H9 (cell line): ENCODE results near the gene ANXA9. TPM values are rescaled to one million over a fixed set of nuclear protein-coding genes. Genes with fewer than 3 reads are reported as not detected.

Experiments
- DNase-seq: peaks from one replicate; pipeline ENCODE4 v3.0.0-alpha.2; 2017
- H2AFZ ChIP-seq: one replicate; pipeline ENCODE4 v1.6.1; 2013; ENCODE audit warnings: mild to moderate bottlenecking, low read length, control low read depth, moderate library complexity
- H2AK5ac ChIP-seq: 2 replicates; pipeline ENCODE4 v1.6.1; 2013; ENCODE audit warnings: low read length, control low read depth, mixed read lengths; ENCODE audit not compliant: insufficient read length
- H2BK120ac ChIP-seq: one replicate; pipeline ENCODE4 v1.6.1; 2013; ENCODE audit warnings: low read depth, mild to moderate bottlenecking, low read length, control low read depth, inconsistent platforms; ENCODE audit not compliant: poor library complexity, severe bottlenecking
- H2BK12ac ChIP-seq: 2 replicates; pipeline ENCODE4 v1.6.1; 2013; ENCODE audit warnings: low read length, control low read depth, mixed read lengths, low read depth; ENCODE audit not compliant: insufficient read length
- H2BK15ac ChIP-seq: 2 replicates; pipeline ENCODE4 v1.6.1; 2013; ENCODE audit warnings: low read depth, low read length, control low read depth
- H2BK20ac ChIP-seq: one replicate; pipeline ENCODE4 v1.6.1; 2013; ENCODE audit warnings: low read depth, mild to moderate bottlenecking, low read length, control low read depth, inconsistent platforms; ENCODE audit not compliant: poor library complexity, severe bottlenecking
- H2BK5ac ChIP-seq: 2 replicates; pipeline ENCODE4 v1.6.1; 2013; ENCODE audit warnings: low read length, control low read depth, mixed read lengths; ENCODE audit not compliant: insufficient read length
- H3K14ac ChIP-seq: 2 replicates; pipeline ENCODE4 v1.6.1; 2013; ENCODE audit warnings: low read length, control low read depth; ENCODE audit not compliant: insufficient read depth
- H3K18ac ChIP-seq: 2 replicates; pipeline ENCODE4 v1.6.1; 2013; ENCODE audit warnings: low read depth, mild to moderate bottlenecking, mixed read lengths, low read length, control low read depth; ENCODE audit not compliant: insufficient read length
- H3K23ac ChIP-seq: 2 replicates; pipeline ENCODE4 v1.6.1; 2013; ENCODE audit warnings: low read length, control low read depth, mixed read lengths, low read depth; ENCODE audit not compliant: insufficient read length
- H3K23me2 ChIP-seq: 2 replicates; pipeline ENCODE4 v1.6.1; 2013; ENCODE audit warnings: low read depth, mild to moderate bottlenecking, mixed read lengths, low read length, control low read depth; ENCODE audit not compliant: insufficient read length, poor library complexity, severe bottlenecking
- H3K27ac ChIP-seq: 2 replicates; pipeline ENCODE4 v1.5.1; 2013; ENCODE audit warnings: low read length, control low read depth, mixed read lengths, low read depth; ENCODE audit not compliant: insufficient read length
- H3K27me3 ChIP-seq: 2 replicates; pipeline ENCODE4 v1.6.1; 2013; ENCODE audit warnings: low read length, control low read depth, inconsistent platforms; ENCODE audit not compliant: insufficient read depth
- H3K4ac ChIP-seq: 2 replicates; pipeline ENCODE4 v1.6.1; 2013; ENCODE audit warnings: low read depth, mild to moderate bottlenecking, control low read depth, inconsistent platforms, low read length, moderate library complexity
- H3K4me1 ChIP-seq: 2 replicates; pipeline ENCODE4 v1.6.1; 2013; ENCODE audit warnings: low read length, control low read depth, inconsistent platforms; ENCODE audit not compliant: insufficient read depth
- H3K4me2 ChIP-seq: 2 replicates; pipeline ENCODE4 v1.6.1; 2013; ENCODE audit warnings: low read length, control low read depth, mixed read lengths; ENCODE audit not compliant: insufficient read length, insufficient read depth
- H3K56ac ChIP-seq: 2 replicates; pipeline ENCODE4 v1.6.1; 2013; ENCODE audit warnings: low read depth, mild to moderate bottlenecking, mixed read lengths, low read length, control low read depth; ENCODE audit not compliant: insufficient read length
- H3K79me1 ChIP-seq: 2 replicates; pipeline ENCODE4 v1.6.1; 2013; ENCODE audit warnings: low read depth, mild to moderate bottlenecking, moderate library complexity, low read length, control low read depth, inconsistent platforms; ENCODE audit not compliant: insufficient read depth, poor library complexity, severe bottlenecking
- H3K79me2 ChIP-seq: 2 replicates; pipeline ENCODE4 v1.6.1; 2013; ENCODE audit warnings: low read length, control low read depth, inconsistent platforms; ENCODE audit not compliant: insufficient read depth
- H3K9ac ChIP-seq: 2 replicates; pipeline ENCODE4 v1.6.1; 2013; ENCODE audit warnings: low read length, control low read depth, mixed read lengths; ENCODE audit not compliant: insufficient read length; ENCODE audit errors: extremely low read depth
- H3K9me3 ChIP-seq: one replicate; pipeline ENCODE4 v1.6.1; 2013; ENCODE audit warnings: low read depth, low read length, inconsistent platforms; ENCODE audit not compliant: control insufficient read depth
- H3T11ph ChIP-seq: one replicate; pipeline ENCODE4 v1.6.1; 2013; ENCODE audit warnings: mild to moderate bottlenecking, low read length, control low read depth, inconsistent platforms
- H4K20me1 ChIP-seq: one replicate; pipeline ENCODE4 v1.6.1; 2013; ENCODE audit not compliant: control insufficient read depth, insufficient read length, insufficient read depth
- H4K5ac ChIP-seq: 2 replicates; pipeline ENCODE4 v1.6.1; 2013; ENCODE audit warnings: low read depth, mild to moderate bottlenecking, mixed read lengths, low read length, control low read depth; ENCODE audit not compliant: insufficient read length
- H4K8ac ChIP-seq: replicated peaks from 2 replicates; pipeline ENCODE4 v1.6.1; 2013; ENCODE audit warnings: low read length, control low read depth, mixed read lengths, low read depth; ENCODE audit not compliant: insufficient read length
- H4K91ac ChIP-seq: 2 replicates; pipeline ENCODE4 v1.6.1; 2013; ENCODE audit warnings: low read depth, mild to moderate bottlenecking, moderate library complexity, mixed read lengths, low read length, control low read depth; ENCODE audit not compliant: insufficient read length
- H3K27ac Mint-ChIP-seq, 3 experiments: 2 replicates in 2 of 3; 3 replicates in 1 of 3; pipeline ENCODE4 v1.8.0; 2020 to 2021; ENCODE audit warnings: mixed read lengths in 3 of 3, mild to moderate bottlenecking in 1 of 3, moderate library complexity in 1 of 3
- H3K27me3 Mint-ChIP-seq: 2 replicates; pipeline ENCODE4 v1.8.0; 2021; ENCODE audit warnings: low read depth, mild to moderate bottlenecking, moderate library complexity, mixed read lengths
- H3K36me3 Mint-ChIP-seq, 3 experiments: 2 replicates in 2 of 3; 3 replicates in 1 of 3; pipeline ENCODE4 v1.8.0; 2020 to 2021; ENCODE audit warnings: low read depth in 3 of 3, mixed read lengths in 3 of 3; ENCODE audit not compliant: insufficient read depth in 1 of 3
- H3K4me1 Mint-ChIP-seq, 2 experiments: 2 replicates each; pipeline ENCODE4 v1.8.0; 2020; ENCODE audit warnings: mixed read lengths in 2 of 2
- H3K4me3 Mint-ChIP-seq, 2 experiments: 2 replicates in 1 of 2; 3 replicates in 1 of 2; pipeline ENCODE4 v1.8.0; 2020 to 2021; ENCODE audit warnings: mild to moderate bottlenecking in 2 of 2, mixed read lengths in 2 of 2, moderate library complexity in 1 of 2
- H3K9me3 Mint-ChIP-seq, 2 experiments: 2 replicates in 1 of 2; 3 replicates in 1 of 2; pipeline ENCODE4 v1.8.0; 2020; ENCODE audit warnings: mild to moderate bottlenecking in 2 of 2, mixed read lengths in 2 of 2, moderate library complexity in 1 of 2
- CTCF ChIP-seq: fragments of 200-600 bp; sonication (generic); conservative IDR thresholded peaks from 3 replicates; pipeline ENCODE4 v1.8.0; 2021; ENCODE audit warnings: antibody characterized with exemption, mild to moderate bottlenecking
- WGBS: extraction: QIAGEN DNeasy Blood & Tissue Kit; methylation state at CpG from one replicate; pipeline ENCODE4 v1.1.7; 2013; ENCODE audit warnings: missing lambda C conversion rate, low lambda C conversion rate, mixed read lengths; ENCODE audit not compliant: insufficient read length; ENCODE audit errors: extremely low coverage; 5-methylcytosine and 5-hydroxymethylcytosine counted together
- total RNA-seq: library from RNA; stranded (reverse); gene quantifications from 2 replicates; pipeline ENCODE4 v1.2.1, GENCODE V29; 2021

Gene ANXA9
- total RNA-seq, 1 experiment from 2014 or later = 0.92 TPM

- no peaks in the 10 kb centered on the region; a peak in 1 of 5 replicates for H3K9me3 Mint-ChIP-seq
- whole genome bisulfite sequencing = no CpG with 5 or more reads among the region's 4 CpGs
- Histone ChIP-seq H3K79me1 (no peaks in the 10 kb centered on the region), H3K4me1 (peaks cover 3% of the 10 kb centered on the region; the same call in 1 of the 2 replicates), H3K23ac (no peak overlapping the region), H3K27me3 (no peaks in the 10 kb centered on the region), H3K23me2 (no peaks in the 10 kb centered on the region), H3K79me2 (no peaks in the 10 kb centered on the region), H4K5ac (no peak overlapping the region), H4K91ac (no peak overlapping the region), H4K8ac (no peak overlapping the region), H3T11ph (no peak overlapping the region), H3K4ac (no peak overlapping the region), H3K18ac (no peak overlapping the region), H3K27ac (no peak overlapping the region), H2BK20ac (no peak overlapping the region), H3K56ac (no peak overlapping the region), H2BK12ac (no peak overlapping the region), H2AK5ac (no peak overlapping the region), H2BK5ac (no peak overlapping the region), H3K9me3 (no peaks in the 10 kb centered on the region), H2BK120ac (no peak overlapping the region), H3K14ac (no peak overlapping the region), H4K20me1 (no peaks in the 10 kb centered on the region), H3K9ac (no peak overlapping the region), H2BK15ac (no peak overlapping the region), H2AFZ (no peak overlapping the region), H3K4me2 (no peak overlapping the region)
- no peak for DNase-seq
- peak overlapping the region; percentile 19 to 64 (median 63) for H3K27ac Mint-ChIP-seq
- TF ChIP-seq CTCF = no peak
- H3K36me3 Mint-ChIP-seq = peaks cover 0 to 6% (median 5%) of the 10 kb centered on the region in 3 experiments; a peak in 3 of 7 replicates
- H3K27me3 Mint-ChIP-seq = no peaks in the 10 kb centered on the region
- peak overlapping the region in 1 of 2 experiments; percentile 1; a peak in 1 of 5 replicates for H3K4me3 Mint-ChIP-seq
- H3K4me1 Mint-ChIP-seq = peaks cover 5% of the 10 kb centered on the region in 2 experiments
Observed at GRCh38 chr1:150995460-150995859, 13.4 kb downstream of the ANXA9 start.
